IMR-90 (cell line): ENCODE data around the gene NNAT. TPM values are rescaled to one million over a fixed set of nuclear protein-coding genes. Genes with fewer than 3 reads are reported as not detected.

Experiments
- ATAC-seq: fragments of 200-7000 bp; cut with Tn5 transposase; 2 replicates; pipeline ENCODE4 v1.9.1; 2020; ENCODE audit warnings: low read depth, mild to moderate bottlenecking, moderate library complexity
- BruUV-seq: library from RNA; stranded (reverse); fragments of 400-500 nt; replicated peaks from 2 replicates; lab custom pipeline; 2021; lab: Mats Ljungman, UMichigan
- CTCF ChIA-PET: fragments of 300-600 bp; formaldehyde crosslinking; extraction: SDS; loops from one replicate; lab custom pipeline; 2021; ENCODE audit warnings: antibody characterized with exemption; lab: Yijun Ruan, JAX
- POLR2A ChIA-PET: fragments of 300-600 bp; sonication (Branson Sonifier 250); formaldehyde crosslinking; loops from one replicate; lab custom pipeline; 2022; ENCODE audit warnings: antibody characterized with exemption; ENCODE audit not compliant: unreplicated experiment; lab: Charles Lee
- DNase-seq: peaks from one replicate; pipeline ENCODE4 v3.0.0; 2013
- H2AFZ ChIP-seq: replicated peaks from 2 replicates; pipeline ENCODE3; 2013; ENCODE audit warnings: low read length, mild to moderate bottlenecking; ENCODE audit not compliant: poor library complexity
- H2AK5ac ChIP-seq: 2 replicates; pipeline ENCODE4 v1.6.1; 2013; ENCODE audit warnings: low read depth, low read length, inconsistent platforms
- H2AK9ac ChIP-seq: replicated peaks from 2 replicates; pipeline ENCODE3; 2013; ENCODE audit warnings: mild to moderate bottlenecking, low read depth, low read length, moderate library complexity; ENCODE audit not compliant: poor library complexity
- H2BK120ac ChIP-seq: 2 replicates; pipeline ENCODE4 v1.6.1; 2013; ENCODE audit warnings: low read depth, low read length, inconsistent platforms
- H2BK15ac ChIP-seq: 3 replicates; pipeline ENCODE4 v1.6.1; 2013; ENCODE audit warnings: low read depth, low read length, inconsistent platforms
- H2BK20ac ChIP-seq: 2 replicates; pipeline ENCODE4 v1.6.1; 2013; ENCODE audit warnings: low read depth, mild to moderate bottlenecking, inconsistent platforms, low read length, moderate library complexity
- H2BK5ac ChIP-seq: 2 replicates; pipeline ENCODE4 v1.6.1; 2013; ENCODE audit warnings: mild to moderate bottlenecking, low read depth, low read length, inconsistent platforms; ENCODE audit not compliant: poor library complexity, severe bottlenecking
- H3K14ac ChIP-seq: replicated peaks from 2 replicates; pipeline ENCODE4 v1.6.1; 2013; ENCODE audit warnings: low read depth, low read length, inconsistent platforms
- H3K18ac ChIP-seq: 2 replicates; pipeline ENCODE4 v1.6.1; 2013; ENCODE audit warnings: low read depth, low read length, control low read depth
- H3K23ac ChIP-seq: 2 replicates; pipeline ENCODE4 v1.6.1; 2013; ENCODE audit warnings: low read depth, low read length, inconsistent platforms
- H3K27ac ChIP-seq: 2 replicates; pipeline ENCODE4 v1.5.1; 2013; ENCODE audit warnings: mild to moderate bottlenecking, control low read depth, low read length; ENCODE audit not compliant: insufficient read depth
- H3K27me3 ChIP-seq: 2 replicates; pipeline ENCODE4 v1.6.1; 2013; ENCODE audit warnings: low read length; ENCODE audit not compliant: control insufficient read depth, insufficient read depth
- H3K36me3 ChIP-seq: 2 replicates; pipeline ENCODE4 v1.6.1; 2013; ENCODE audit warnings: low read length, mixed read lengths; ENCODE audit not compliant: control insufficient read depth, insufficient read depth
- H3K4ac ChIP-seq: 2 replicates; pipeline ENCODE4 v1.6.1; 2013; ENCODE audit warnings: low read depth, low read length, inconsistent platforms
- H3K4me1 ChIP-seq: 2 replicates; pipeline ENCODE4 v1.6.1; 2013; ENCODE audit warnings: low read length, mixed read lengths; ENCODE audit not compliant: control insufficient read depth, insufficient read depth
- H3K4me2 ChIP-seq: 2 replicates; pipeline ENCODE4 v1.6.1; 2013; ENCODE audit warnings: low read depth, mild to moderate bottlenecking, control low read depth, low read length, moderate library complexity
- H3K4me3 ChIP-seq: 2 replicates; pipeline ENCODE4 v1.5.1; 2013; ENCODE audit warnings: low read depth, mild to moderate bottlenecking, control low read depth, low read length, moderate library complexity; ENCODE audit not compliant: insufficient read depth
- H3K56ac ChIP-seq: 2 replicates; pipeline ENCODE4 v1.6.1; 2013; ENCODE audit warnings: low read length, inconsistent platforms; ENCODE audit not compliant: insufficient read depth; ENCODE audit errors: extremely low read depth
- H3K79me1 ChIP-seq, 2 experiments: 2 replicates each; pipeline ENCODE4 v1.6.1; 2013; ENCODE audit warnings: low read length in 2 of 2, inconsistent platforms in 1 of 2, low read depth in 1 of 2
- H3K9ac ChIP-seq: 2 replicates; pipeline ENCODE4 v1.6.1; 2013; ENCODE audit warnings: low read depth, low read length, control low read depth
- H3K9me1 ChIP-seq: 2 replicates; pipeline ENCODE4 v1.6.1; 2013; ENCODE audit warnings: low read length, inconsistent platforms; ENCODE audit not compliant: insufficient read depth
- H3K9me3 ChIP-seq: 2 replicates; pipeline ENCODE4 v1.6.1; 2013; ENCODE audit warnings: low read length; ENCODE audit not compliant: control insufficient read depth, insufficient read depth
- H4K20me1 ChIP-seq: 2 replicates; pipeline ENCODE4 v1.6.1; 2013; ENCODE audit warnings: low read length, inconsistent platforms; ENCODE audit not compliant: insufficient read depth
- H4K5ac ChIP-seq: 2 replicates; pipeline ENCODE4 v1.6.1; 2013; ENCODE audit warnings: mild to moderate bottlenecking, low read depth, low read length, control low read depth
- H4K8ac ChIP-seq, 2 experiments: 2 replicates each; pipeline ENCODE4 v1.6.1; 2013; ENCODE audit warnings: low read depth in 2 of 2, low read length in 2 of 2, control low read depth in 1 of 2, inconsistent platforms in 1 of 2
- H4K91ac ChIP-seq: 2 replicates; pipeline ENCODE4 v1.6.1; 2013; ENCODE audit warnings: low read depth, low read length, inconsistent platforms; ENCODE audit not compliant: insufficient read depth
- BHLHE40 ChIP-seq: fragments of 150-350 bp; IDR thresholded peaks from 2 replicates; pipeline ENCODE4 v1.6.1; 2016; ENCODE audit warnings: mild to moderate bottlenecking, low read depth, low read length
- CEBPB ChIP-seq: IDR thresholded peaks from 2 replicates; pipeline ENCODE4 v1.6.1; 2012; ENCODE audit warnings: low read depth, low read length, improper control_type of control experiment
- MXI1 ChIP-seq: IDR thresholded peaks from 2 replicates; pipeline ENCODE4 v1.6.1; 2012; ENCODE audit warnings: low read depth, mild to moderate bottlenecking, low read length, moderate library complexity, borderline replicate concordance
- NFE2L2 ChIP-seq: fragments of 150-350 bp; IDR thresholded peaks from 2 replicates; pipeline ENCODE4 v1.6.1; 2016; ENCODE audit warnings: low read depth, mild to moderate bottlenecking, low read length
- POLR2A ChIP-seq: IDR thresholded peaks from 2 replicates; pipeline ENCODE4 v1.6.1; 2012; ENCODE audit warnings: mild to moderate bottlenecking, low read depth, low read length
- WGBS, 2 experiments: methylation state at CpG; one replicate each; pipeline versions ENCODE4 v1.1.5 to v1.1.7; 2013; ENCODE audit warnings: missing lambda C conversion rate in 2 of 2; ENCODE audit not compliant: insufficient read length in 1 of 2; ENCODE audit errors: extremely low coverage in 2 of 2; 5-methylcytosine and 5-hydroxymethylcytosine counted together
- dilution Hi-C: fragments of 300-500 bp; cut with HindIII; formaldehyde crosslinking; loops from one replicate; pipeline ENCODE4 v1.14.3; 2018; ENCODE audit warnings: low sequenced_read_pairs; ENCODE audit not compliant: unreplicated experiment
- in situ Hi-C: fragments of 300-500 bp; cut with MboI; formaldehyde crosslinking; loops from 3 replicates; pipeline ENCODE4 v1.14.3; 2019; ENCODE audit warnings: low sequenced_read_pairs, inconsistent platforms, mixed read lengths
- intact Hi-C: fragments of 100-400 bp; cut with micrococcal nuclease; formaldehyde crosslinking; loops from 2 replicates; pipeline ENCODE4 v1.10.0; 2022
- polyA plus RNA-seq, 3 experiments: library from polyadenylated mRNA; depleted of rRNA; stranded (reverse); fragments of >200 nt; gene quantifications; 2 replicates each; pipeline ENCODE4 v1.2.3, GENCODE V29; 2012; ENCODE audit warnings: low replicate concordance in 1 of 3
- total RNA-seq: library from RNA; depleted of rRNA; stranded (reverse); fragments of >200 nt; gene quantifications from 2 replicates; pipeline ENCODE4 v1.2.3, GENCODE V29; 2012

The NNAT gene
- total and polyA plus RNA-seq, 2 of the 4 experiments (the other 2 are of a cell fraction), result 2.0 to 6.5 TPM

- no TSS peak for BruUV-seq
- intact Hi-C loops (no loop called here), in situ Hi-C loops (loop anchor here (5.0 kb wide), 2 partner anchors 258 to 333 kb away; no protein-coding TSS in a partner anchor), dilution Hi-C loops (no loop called here)
- Histone ChIP-seq H4K8ac (no peak overlapping the region), H2BK20ac (no peak overlapping the region), H2AFZ (no peak overlapping the region), H3K23ac (no peak overlapping the region), H3K27me3 (peaks cover 3% of the 10 kb centered on the region; the same call in 1 of the 2 replicates), H3K4ac (no peak overlapping the region), H2AK9ac (no peak overlapping the region), H3K4me3 (no peak overlapping the region), H3K79me1 (peaks cover 3 to 29% of the 10 kb centered on the region in 2 experiments; a peak in 3 of 4 replicates), H3K4me1 (peaks cover 2% of the 10 kb centered on the region; the same call in 1 of the 2 replicates), H2BK120ac (no peak overlapping the region), H2AK5ac (no peak overlapping the region), H2BK15ac (no peak overlapping the region), H3K18ac (no peak overlapping the region), H3K56ac (no peak overlapping the region), H4K20me1 (peaks cover 12% of the 10 kb centered on the region), H3K9ac (no peak overlapping the region), H3K4me2 (no peak overlapping the region), H4K91ac (no peak overlapping the region), H4K5ac (no peak overlapping the region), H3K9me3 (no peaks in the 10 kb centered on the region), H3K36me3 (no peaks in the 10 kb centered on the region), H3K14ac (no peak overlapping the region), H2BK5ac (no peak overlapping the region), H3K9me1 (peaks cover 3% of the 10 kb centered on the region), H3K27ac (no peak overlapping the region)
- ChIA-PET POLR2A (no interaction called here), CTCF (no interaction called here)
- no peak for TF ChIP-seq NFE2L2
- no peak for TF ChIP-seq POLR2A
- TF ChIP-seq BHLHE40, result no peak
- no peak for TF ChIP-seq CEBPB
- TF ChIP-seq MXI1, result no peak
- no peak for ATAC-seq
- DNase-seq, result no peak
- no CpG with 5 or more reads among the region's 2 CpGs for WGBS, 2 experiments
Measured at GRCh38 chr20:37530696-37531095, 9.6 kb downstream of the NNAT start.
